AG08395 (cell line): ENCODE data around the gene SNTG2.
"Not testable (repeated sequence)": the region's sequence is repeated elsewhere in the genome, so short reads cannot be mapped to it uniquely, and the experiment has no call there.

Experiments used
- DNase-seq: peaks from one replicate; pipeline ENCODE4 v3.0.0; 2012; ENCODE audit warnings: mixed read lengths, low spot score

Gene SNTG2

GRCh38 chr2:950080-950966, at the start of gene SNTG2:
Gene SNTG2, plus strand, starts transcription at chr2:950849. Its CDS starts 148 bp downstream, at chr2:950997.
- peak; percentile 69 for DNase-seq

GRCh38 chr2:902584-902983, 48.1 kb upstream of the SNTG2 start:
- no peak for DNase-seq

GRCh38 chr2:903223-903900, 47.3 kb upstream of the SNTG2 start:
- DNase-seq, result no peak

GRCh38 chr2:904246-905024, 46.2 kb upstream of the SNTG2 start:
- DNase-seq, result no peak

GRCh38 chr2:905091-905832, 45.4 kb upstream of the SNTG2 start:
- no peak for DNase-seq

GRCh38 chr2:905833-906140, 44.9 kb upstream of the SNTG2 start:
- no peak for DNase-seq

GRCh38 chr2:907706-908105, 42.9 kb upstream of the SNTG2 start:
- DNase-seq, result no peak

- DNase-seq, result no peak
Measured at GRCh38 chr2:908568-908967, 42.1 kb upstream of the SNTG2 start.

DNA sequence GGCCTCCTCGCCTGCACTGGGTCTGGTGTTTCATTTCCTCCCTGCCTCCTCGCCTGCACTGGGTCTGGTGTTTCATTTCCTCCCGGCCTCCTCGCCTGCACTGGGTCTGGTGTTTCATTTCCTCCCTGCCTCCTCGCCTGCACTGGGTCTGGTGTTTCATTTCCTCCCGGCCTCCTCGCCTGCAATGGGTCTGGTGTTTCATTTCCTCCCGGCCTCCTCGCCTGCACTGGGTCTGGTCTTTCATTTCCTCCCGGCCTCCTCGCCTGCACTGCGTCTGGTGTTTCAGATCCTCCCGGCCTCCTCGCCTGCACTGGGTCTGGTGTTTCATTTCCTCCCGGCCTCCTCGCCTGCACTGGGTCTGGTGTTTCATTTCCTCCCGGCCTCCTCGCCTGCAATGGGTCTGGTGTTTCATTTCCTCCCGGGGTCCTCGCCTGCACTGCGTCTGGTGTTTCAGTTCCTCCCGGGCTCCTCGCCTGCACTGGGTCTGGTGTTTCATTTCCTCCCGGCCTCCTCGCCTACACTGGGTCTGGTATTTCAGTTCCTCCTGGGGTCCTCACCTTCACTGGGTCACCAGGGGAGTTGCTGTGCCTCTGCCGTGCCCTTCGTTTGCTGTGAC, 40.8 kb upstream of the SNTG2 start:
- not testable (repeated sequence) for DNase-seq

DNA sequence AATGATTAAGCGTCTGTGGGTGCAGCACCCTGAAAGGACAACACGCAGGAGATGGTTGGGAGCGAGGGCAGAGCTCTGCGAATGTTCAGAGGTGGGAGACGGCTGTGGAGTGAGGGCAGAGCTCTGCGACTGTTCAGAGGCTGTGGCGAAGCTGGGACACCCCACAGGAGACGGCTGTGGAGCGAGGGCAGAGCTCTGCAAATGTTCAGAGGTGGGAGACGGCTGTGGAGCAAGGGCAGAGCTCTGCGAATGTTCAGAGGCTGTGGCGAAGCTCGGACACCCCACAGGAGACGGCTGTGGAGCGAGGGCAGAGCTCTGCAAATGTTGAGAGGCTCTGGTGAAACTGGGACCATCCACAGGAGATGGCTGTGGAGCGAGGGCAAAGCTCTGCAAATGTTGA, 40.0 kb upstream of the SNTG2 start:
- no peak for DNase-seq

GRCh38 chr2:915979-916378, 34.7 kb upstream of the SNTG2 start:
- no peak for DNase-seq

DNA sequence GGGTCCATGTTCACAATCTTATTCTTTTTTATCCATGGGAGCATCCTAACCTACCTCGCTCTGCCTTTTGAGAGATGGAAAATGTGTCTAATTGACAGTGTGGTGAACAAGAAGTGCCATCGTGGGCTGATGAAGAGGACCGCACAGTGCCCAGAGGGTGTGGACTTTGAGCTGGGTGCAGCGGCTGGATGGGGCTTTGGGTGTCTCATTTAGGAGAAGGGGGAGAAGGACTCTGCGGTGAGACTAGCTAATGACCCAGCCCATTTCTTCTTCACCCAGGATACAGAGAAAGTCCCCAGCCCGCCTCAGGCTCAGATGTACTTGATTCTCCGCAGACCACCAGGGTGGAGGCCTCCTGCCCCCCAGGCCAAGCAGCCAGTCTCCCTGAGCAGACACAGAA, 33.7 kb upstream of the SNTG2 start:
- no peak for DNase-seq

GRCh38 chr2:919672-920071, 31.0 kb upstream of the SNTG2 start:
- DNase-seq, result no peak

GRCh38 chr2:920573-920972, 30.1 kb upstream of the SNTG2 start:
- DNase-seq, result no peak

DNA sequence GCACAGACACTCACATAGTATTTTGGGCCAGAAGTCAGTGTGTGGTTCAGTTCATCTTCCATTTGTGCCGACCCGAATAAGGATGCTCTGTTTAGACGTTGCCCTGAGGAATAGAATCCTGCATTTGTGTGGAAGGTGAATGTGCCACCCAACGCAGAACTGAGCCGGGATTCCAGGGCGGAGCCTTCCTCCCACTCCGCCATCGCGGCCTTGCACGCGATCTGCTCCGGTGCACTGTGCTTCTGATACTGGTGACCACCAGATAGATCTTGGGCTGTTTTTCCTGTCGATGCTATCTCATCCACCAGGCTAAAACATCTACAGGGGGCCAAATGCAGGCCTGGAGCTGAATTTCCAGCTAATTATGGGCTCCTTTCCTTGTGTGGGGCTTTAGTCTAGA, 29.6 kb upstream of the SNTG2 start:
- no peak for DNase-seq

GRCh38 chr2:922185-922584, 28.5 kb upstream of the SNTG2 start:
- no peak for DNase-seq

- DNase-seq, result no peak
Measured at GRCh38 chr2:923832-924601, 26.6 kb upstream of the SNTG2 start.

DNA sequence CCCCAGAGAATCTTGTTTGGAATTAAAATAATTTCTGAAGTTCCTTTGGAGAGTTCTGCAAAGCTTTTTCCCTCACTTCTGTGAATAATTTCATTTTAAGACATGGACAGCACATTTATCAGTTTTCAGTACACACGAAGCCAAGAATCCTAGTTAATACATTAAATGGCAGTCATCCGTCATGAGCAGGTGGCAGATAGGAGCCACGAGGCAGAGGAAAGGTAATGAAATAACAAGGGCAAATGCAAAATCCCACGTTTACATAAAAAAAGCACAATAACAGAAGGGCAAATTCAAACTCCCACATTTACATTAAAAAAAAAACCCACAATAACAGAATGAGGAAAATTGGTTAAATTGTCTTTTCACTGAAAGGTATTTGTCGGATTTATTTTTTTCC, 25.9 kb upstream of the SNTG2 start:
- no peak for DNase-seq

DNA sequence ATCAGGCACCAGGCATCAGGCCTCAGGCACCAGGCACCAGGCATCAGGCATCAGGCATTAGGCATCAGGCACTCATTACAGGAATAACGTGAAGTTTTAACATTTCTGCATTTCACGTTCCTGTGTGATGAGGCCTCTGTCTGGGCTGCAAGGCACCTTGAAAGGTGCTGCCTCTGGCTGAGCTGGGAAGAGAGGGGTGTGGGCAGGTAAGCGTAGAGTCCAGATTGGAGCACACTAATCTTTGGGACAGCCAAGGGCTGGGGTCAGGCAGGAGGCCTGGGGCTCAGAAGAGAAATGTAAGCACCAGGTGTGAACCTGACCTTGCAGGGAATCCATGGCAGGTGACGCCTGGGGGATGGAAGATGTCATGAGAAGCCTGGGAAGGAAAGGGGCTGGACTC, 25.3 kb upstream of the SNTG2 start:
- DNase-seq, result no peak

DNA sequence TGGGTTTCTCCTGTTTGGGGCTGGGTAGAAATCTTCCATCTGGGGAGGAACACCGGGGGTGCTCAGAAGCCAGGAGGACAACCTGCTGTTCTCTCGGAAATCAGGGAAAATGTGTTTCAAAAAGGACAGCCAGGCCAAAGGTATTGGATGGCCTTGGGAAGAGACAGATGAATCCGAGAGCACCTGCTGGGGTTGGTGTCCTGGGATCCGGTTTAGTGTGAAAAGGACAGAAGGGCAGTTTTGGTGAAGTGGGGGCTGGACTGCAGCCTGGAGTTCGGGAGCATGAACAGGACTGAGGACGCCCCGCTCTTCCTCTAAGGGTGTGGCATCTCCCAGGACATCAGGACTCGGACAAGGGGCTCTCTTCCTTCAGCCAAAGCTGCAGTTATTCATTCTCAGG, 24.9 kb upstream of the SNTG2 start:
- no peak for DNase-seq

DNA sequence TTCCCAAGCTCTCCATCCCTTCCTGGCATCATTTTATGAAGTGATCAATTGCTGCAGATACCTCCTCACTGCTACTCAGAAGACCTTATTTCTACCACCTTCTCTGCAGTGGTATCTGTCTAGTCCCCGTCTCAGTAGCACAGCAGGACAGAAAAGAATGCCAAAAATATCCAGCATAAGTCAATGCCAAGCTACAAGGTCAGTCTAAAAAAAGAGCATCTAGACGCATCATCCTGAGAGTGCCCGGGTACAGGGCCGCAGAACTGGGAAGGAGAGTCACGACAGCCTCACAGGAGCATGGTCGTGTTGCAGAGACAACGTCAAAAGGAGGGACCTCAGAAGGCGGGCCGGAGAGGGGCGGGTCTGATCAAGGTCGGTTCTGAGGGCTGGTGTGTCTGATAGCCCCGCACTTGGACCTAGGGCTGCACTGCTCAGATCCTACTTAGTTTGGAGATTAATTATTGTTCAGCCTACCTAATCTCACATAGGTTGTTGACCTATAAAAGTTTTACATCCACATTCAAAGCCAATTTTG, 24.3 kb upstream of the SNTG2 start:
- no peak for DNase-seq
